Cardiac fibroblast (primary cell): ENCODE results near the gene MSH5.

Experiments used
- DNase-seq, 2 donors: peaks; one replicate each; pipeline versions ENCODE4 v3.0.0 to v3.0.0-alpha.2; 2010; ENCODE audit warnings: low read depth in 2 of 2
- H3K4me3 ChIP-seq, 2 donors: replicated peaks in 1 of 2; 1 replicate in 1 of 2; 2 replicates in 1 of 2; pipeline ENCODE4 v1.5.1; 2011; ENCODE audit warnings: low read depth in 2 of 2, low read length in 2 of 2, mild to moderate bottlenecking in 2 of 2, moderate library complexity in 1 of 2
- CTCF ChIP-seq: IDR thresholded peaks from one replicate; pipeline ENCODE4 v1.5.1; 2011; ENCODE audit warnings: low read depth, mild to moderate bottlenecking, low read length, inconsistent platforms

The MSH5 gene

GRCh38 chr6:31719001-31719400 is 20.8 kb upstream of the MSH5 start:
- TF ChIP-seq CTCF, result no peak
- DNase-seq, result no peak
- H3K4me3 ChIP-seq, result no peak overlapping the region

GRCh38 chr6:31720196-31720770 is 19.5 kb upstream of the MSH5 start:
- no peak overlapping the region for H3K4me3 ChIP-seq
- no peak for TF ChIP-seq CTCF
- no peak for DNase-seq

- H3K4me3 ChIP-seq, result no peak within 1 kb of the TSS
- TF ChIP-seq CTCF, result no peak
- no peak for DNase-seq
These were observed 18.3 kb upstream of the MSH5 start, which contains the start of gene LY6G6C for GRCh38 chr6:31721351-31722020. LY6G6C (minus strand) TSS chr6:31721746; CDS start chr6:31721679, 67 bp downstream.

GRCh38 chr6:31722173-31722572 is 17.6 kb upstream of the MSH5 start:
- no peak overlapping the region for H3K4me3 ChIP-seq
- no peak for DNase-seq
- TF ChIP-seq CTCF, result no peak

GRCh38 chr6:31723245-31723979 is 16.4 kb upstream of the MSH5 start, which contains the start of gene MPIG6B:
MPIG6B (plus strand) TSS chr6:31723373; CDS start chr6:31723384, 11 bp downstream.
- H3K4me3 ChIP-seq, result no peak within 1 kb of the TSS
- DNase-seq, result no peak
- TF ChIP-seq CTCF, result no peak

GRCh38 chr6:31723980-31724691 is 15.7 kb upstream of the MSH5 start:
- TF ChIP-seq CTCF, result no peak
- DNase-seq, result peak in 1 of 2 donors; percentile 29
- no peak overlapping the region for H3K4me3 ChIP-seq
